Stromal cell of bone marrow (primary cell): Measurements from ENCODE around the gene RNF121.

Source experiments
- DNase-seq: peaks from one replicate; pipeline ENCODE4 v3.0.0-alpha.2; 2012; ENCODE audit warnings: low read depth

The RNF121 gene

DNA sequence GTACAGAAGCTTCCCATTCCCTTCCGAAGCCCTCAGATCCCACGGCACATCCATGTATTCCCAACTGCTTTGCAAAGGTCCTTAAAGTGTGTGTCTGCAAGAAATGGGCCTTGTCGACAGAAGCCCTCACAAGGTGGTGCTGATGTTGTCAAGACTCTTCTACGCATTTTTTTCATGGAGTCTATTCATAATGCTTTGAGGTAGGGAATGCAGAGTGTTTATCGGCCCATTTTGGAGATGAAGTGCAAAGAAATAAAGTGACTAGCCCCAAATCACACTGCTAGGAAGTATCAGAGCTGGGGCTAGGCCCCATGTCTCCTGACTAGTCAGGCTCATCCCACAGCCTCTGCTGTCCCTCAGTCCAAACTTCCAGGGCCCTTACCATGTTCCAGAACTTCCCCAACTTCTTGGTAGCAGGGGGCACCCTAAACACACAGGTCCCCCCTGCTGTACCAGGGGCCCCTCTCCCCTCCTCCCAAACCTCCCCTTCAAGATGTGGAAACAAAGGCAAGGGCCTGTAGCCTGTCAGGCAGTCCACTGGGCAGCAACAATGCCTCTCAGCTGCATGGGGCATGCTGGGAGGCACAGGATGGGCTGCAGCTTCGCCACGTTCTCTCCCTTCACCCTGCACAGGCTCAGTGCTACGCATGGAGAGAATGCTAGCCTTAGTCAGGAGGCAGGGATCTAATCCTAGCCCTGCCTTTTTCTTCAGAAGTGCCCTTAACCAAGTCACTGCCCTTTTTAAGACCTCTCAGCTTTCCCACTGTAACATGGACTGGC is 77.7 kb downstream of the RNF121 start:
- no peak for DNase-seq

DNA sequence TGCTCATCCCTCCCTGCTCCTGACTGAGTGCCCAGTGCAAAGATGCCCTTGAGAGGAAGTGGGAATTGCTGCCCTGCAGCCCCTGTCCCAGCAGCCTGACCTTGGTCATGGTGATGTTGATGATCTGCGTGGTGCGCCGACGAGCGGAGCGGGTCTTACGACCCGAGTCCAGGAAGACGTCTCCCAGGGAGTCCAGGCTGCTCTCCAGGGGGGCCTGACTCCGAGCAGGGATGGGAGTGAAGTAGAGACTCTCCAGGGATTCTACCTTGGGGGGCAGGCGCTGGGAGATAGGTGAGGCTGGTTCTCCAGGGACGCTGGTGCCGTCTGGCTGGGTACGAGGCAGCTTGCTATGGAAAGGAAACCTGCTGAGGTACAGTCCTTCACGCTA is 78.2 kb downstream of the RNF121 start:
- no peak for DNase-seq

DNA sequence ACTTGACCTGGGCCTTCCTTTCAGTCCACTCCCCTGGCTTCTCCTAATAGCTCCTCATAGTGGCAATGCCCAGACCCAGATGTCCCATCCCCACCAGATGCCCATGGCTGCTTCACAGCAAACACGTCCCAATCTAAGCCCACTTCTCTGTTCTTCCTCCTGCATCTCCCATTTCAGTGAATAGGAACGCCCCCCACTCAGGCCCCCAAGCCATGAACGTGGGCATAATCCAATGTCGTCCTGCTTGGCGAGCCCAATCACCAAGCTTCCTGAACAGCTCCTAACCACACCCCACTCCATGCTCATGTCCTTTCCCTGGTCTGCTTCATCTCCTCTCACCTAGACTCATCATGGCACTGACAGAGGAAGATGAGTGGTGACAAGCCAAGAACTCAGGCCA is 78.7 kb downstream of the RNF121 start:
- no peak for DNase-seq

DNA sequence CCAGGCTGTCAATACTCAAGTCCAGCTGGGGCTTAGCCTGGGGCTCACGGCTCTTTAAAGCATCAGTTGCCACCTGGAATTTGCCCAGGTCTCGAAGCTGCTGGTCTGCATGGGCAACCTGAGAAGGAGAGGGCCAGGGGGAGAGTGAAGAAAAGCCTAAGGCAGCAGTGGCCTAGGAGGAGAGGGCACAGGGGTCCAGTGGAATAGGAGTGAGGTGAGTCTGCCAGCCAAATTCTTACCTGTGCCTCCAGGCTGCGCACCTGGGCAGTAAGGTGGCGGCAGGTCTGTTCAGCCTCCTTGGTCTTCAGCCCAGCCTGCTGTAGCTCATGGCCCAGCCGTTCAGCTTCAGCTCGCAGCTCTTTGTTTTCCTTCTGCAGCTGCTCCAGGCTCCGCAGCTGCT is 79.9 kb downstream of the RNF121 start:
- no peak for DNase-seq

DNA sequence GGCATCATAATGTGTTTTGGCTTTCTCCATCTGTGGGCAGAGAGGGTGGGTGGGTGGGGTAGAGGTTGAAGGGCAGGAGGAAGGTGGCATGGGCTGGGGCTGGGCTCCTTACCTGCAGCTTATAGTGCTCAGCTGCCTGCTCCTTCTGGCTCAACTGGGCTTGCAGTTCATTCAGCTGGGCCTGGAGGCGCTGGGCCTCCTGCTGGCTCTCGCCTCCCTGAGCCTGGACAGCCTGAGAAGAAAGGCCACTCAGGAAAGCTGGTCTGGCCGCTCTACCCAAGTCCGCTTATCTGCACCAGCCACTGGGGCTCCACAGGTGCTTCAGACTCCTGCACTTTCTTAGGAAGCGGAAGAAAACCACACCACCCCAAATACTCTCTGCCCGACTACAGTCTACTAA is 80.3 kb downstream of the RNF121 start:
- no peak for DNase-seq

DNA sequence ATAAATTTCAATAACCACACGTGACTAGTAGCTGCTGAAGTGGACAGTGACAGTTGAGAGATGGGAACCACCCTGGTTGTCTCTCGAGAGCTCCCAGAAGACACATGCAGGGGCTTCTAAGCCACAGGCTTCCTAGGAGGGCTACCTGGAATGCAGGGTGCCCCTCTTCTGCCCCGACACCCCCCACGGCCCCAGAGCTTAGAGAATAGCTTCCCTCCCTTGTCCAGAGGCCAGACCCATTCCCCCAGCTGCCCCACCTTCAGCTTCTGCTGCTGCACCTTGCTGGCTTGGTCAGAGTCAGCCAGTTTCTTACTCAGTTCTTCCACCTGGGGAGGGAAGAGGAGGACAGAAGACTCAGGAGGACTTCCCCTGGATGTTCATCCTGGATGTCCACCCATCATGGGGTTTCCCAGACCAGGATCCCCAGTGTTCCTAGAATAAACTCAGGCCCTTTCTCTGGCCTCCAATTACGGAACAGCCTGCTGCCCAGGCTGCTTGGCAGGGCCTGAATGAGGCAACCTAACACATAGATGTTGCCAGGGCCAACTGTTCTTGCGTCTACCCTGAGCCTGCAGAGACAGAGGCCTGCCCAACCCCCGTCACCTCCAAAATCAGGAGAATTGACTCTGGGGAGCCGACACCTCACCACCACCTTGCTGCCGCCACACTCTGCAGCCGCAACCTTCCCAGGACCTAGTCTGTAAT is 81.8 kb downstream of the RNF121 start:
- no peak for DNase-seq

DNA sequence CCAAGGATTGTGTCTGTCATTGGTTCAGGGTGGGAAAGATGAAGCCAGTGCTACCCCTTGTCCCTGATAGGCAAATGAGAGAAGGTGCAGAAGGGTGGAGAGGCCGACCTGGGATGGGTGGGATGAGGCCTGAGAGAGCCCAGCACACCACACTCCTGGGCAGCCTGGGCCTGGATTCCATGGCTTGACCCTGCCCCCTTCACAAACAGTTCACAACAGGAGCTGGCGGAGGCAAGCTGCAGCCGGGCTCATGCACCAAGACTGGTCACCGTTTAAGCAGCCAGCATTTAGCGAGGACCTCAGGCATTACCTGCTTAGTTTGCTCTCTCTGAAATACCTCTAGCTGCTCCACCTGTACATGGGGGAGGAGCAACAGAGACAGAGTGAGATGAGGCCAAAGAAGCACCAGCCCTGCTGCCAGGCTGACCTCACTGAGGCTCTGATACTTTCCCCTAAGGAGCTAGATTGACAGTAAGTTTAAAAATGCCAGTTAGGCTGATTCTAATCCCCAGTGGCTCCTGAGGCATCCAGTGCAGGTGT is 83.3 kb downstream of the RNF121 start:
- DNase-seq = no peak

DNA sequence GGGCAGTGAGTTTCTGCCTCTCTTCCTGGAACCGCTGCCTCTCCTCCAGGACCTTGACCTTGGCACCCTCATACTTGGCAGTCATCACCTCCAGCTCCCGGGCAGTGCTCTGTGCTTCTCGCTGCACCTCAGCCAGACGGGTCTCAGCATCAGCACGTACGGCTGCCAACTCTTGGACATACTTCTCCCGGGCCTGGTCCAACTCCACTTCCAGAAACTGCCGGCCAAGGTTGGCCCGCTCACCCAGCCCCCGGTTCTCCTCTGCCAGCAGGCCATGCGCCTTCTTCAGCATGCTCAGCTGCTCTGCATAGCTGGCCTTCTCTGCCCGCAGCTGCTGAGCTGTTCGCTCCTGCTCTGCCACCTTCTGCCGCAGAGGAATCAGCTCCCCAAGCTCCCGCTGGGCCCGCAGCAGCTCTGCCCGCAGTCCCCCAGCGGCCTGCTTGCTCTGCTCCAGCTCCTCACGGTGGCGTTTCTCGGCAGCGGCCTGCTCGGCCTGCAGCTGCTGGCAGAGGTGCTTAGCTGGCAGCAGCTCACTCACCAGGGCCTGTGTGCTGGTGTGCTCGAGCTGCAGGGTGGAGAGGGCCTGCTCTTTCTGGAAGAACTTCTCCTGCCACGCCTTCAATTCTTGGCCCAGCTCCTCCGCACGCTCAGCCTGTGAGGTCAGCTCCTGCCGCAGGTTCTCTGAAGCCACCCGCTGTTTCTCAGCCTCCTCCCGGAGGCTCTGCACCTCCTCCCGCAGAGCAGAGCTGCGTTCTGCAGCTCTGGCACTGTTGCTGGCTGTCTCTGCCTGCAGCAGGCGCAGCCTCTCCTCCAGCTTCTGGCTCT is 84.3 kb downstream of the RNF121 start:
- peak; percentile 50 for DNase-seq

DNA sequence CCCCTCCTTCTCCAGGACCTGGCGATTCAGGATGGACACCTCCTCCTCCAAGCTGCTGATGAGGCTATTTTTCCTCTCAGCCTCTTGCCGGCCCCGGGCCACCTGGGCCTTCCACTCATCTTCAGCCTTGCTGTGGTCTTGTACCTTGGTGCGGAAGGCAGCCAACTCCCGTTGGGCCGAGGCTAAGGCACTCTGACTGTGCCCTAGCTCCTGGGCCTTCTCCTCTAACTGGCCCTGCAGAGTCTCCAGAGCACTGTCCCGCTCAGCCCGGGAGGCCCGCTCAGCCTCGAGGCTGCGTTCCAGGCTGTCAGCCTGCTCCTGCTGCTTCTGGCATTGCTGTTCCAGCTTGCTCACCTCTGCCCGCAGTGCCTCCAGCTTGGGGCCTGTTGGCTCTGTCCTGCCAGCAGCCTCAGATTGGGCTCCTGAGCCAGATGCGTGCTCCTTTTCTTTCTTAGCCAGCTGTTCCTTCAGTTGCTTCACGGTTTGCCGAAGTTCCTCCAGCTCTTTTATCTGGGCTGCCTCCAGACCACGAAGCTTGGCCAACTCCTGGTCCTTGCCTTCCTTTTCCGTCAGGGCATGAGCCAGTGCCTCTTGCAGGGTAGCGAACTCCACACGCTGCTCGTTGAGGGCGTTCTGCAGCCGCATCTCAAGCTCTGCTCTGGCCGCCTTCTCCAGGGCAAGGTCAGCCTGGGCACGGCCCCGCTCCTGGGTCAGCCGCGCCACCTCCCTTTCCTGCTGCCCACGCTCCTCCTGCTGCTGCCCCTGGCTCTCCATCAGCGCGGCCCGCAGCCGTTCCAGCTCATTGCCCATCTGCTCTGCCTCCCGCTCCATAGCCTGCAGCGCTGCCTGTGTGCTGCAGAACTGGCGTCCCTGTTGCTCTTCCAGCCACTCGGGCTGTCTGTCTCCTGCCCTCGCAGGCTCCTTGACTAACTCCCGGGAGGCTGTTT is 85.2 kb downstream of the RNF121 start:
- no peak for DNase-seq

DNA sequence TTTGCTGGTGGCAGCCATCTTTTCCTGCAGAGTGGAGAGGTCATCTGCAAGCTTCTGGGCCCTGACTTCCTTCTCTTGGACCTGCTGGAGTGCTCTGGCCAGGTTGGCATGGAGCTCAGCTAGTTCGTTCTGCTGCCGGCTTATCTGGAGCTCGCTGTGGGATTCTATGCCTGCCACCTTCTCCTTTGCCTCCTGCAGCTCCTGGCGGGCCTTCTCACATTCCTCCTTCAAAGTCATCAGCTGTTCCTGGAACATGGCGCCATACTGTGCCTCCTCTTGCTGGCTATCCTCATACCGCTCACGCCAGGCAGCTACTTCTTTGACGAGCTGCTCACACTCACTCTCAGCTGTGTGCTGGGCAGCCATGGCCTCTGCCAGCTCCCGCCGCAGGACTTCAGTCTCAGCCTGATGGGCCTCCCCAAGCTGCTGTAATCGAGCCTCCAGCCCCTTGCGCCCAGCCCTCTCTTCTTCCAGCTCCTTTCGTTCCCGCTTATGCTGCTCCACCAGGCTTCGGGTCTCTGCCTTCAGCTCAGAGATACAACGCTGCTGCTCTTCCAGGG is 86.0 kb downstream of the RNF121 start:
- DNase-seq = no peak

DNA sequence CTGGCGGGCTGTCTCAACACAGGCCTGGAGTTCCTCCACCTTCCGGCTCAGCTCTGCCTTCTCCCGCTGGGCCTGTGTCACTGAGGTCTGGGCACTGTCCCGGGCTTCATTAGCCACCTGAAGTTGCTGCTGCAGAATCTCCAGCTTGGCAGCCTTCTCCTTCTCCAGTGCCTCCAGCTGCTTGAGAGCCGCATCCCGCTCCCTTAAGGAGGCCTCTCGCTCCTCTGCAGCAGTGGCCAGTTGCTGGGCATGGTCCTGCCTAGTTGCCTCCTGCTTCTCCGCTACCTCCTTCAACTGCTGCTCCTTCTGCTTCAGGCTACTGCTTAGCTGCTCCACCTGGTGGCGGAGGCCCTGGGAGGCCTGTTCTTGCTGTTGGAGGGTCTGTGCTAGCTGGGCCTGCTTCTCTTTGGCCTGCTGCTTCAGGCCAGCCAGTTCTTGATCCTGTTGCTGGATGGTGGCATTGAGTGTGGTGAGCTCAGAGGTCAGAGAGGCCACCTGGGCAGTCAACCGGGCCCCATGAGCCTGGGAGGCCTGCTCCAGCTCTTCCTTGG is 86.7 kb downstream of the RNF121 start:
- DNase-seq = no peak

DNA sequence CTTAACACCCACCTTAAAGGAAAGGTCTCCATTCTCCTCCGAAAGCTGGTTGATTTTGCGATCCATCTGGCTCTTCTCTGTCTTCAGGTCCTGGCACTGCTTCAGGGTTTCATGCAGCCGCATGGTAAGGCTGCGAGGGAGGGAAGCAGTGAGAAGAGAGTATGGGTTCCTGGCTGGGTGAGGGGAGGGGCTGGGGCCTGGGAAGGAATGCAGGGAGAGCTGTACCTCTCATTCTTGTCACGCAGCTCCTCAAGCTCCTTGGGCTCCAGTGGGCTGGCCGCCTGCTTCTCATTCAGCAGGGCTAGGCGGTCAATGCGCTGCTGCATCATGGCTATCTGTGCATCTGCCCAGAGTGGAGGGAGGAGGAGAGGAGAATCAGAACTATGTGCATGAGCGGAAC is 89.3 kb downstream of the RNF121 start:
- DNase-seq = no peak

DNA sequence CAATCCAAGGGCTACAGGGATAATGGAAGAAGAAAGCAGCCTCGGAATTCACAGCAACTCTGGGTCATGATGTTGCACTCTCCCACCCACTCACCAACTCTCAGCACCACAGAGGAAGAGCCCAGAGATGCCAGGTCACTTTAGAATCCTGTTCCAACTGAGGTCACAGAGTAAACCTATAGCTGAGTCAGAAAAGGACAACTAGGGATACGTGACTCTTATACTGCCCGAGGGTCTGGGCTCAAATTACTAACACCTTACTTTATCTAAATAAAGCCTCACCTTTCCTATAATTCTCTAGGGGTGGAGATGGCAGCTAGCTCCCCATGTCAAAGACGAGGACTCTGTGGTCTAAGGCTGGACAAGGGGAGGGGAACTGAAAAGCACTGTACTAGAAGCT is 94.5 kb downstream of the RNF121 start:
- DNase-seq = no peak

DNA sequence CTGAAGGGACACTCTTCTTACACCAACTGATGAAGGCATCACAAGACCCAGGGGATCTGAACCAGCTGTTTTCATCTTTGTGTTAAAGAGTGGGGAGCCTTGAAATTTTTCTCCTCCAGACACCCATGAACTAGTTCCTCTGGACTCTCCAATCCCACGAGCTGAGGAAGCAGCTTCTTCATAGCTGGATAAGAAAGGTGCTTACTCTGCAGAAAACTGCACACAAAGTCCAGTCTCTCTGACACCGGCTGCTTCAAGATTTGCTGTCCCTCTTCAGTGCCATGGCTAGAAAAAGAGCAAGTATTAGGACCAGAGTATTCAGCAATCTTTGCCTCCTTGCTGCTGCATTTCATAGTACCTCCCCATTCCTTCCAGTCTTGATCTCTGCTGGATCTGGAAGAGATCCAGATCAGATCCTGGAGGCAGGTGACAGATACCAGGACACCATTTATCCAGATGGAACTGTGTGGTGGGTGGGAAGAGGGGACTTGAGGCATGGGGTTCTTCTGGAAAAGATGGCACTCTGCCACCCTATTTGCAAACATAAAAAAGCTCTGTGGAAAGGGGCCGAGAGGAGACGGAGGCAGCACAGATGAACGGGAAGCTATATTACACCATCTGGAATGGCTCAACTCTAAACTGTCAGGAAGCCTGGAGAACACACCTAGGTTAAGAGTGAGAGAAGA is 95.4 kb downstream of the RNF121 start:
- DNase-seq = no peak

DNA sequence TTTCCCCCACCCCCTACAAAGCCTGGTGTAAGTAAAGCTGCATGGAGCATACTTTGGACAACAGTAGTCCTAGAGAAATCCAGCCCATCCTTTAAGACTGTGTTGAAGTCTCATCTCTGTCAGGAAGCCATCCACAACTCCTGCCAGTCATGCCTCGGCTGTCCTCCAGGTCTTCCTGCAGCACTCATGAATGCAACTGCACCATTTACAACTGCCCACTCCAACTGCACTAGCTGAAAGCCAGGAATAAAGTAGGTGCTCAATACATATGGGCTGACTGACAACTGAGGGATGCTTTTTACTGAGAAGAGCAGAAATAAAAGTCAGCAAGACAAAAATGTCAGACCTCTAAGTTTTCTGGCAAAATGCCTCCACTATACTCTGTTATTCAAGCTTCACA is 97.2 kb downstream of the RNF121 start:
- no peak for DNase-seq

DNA sequence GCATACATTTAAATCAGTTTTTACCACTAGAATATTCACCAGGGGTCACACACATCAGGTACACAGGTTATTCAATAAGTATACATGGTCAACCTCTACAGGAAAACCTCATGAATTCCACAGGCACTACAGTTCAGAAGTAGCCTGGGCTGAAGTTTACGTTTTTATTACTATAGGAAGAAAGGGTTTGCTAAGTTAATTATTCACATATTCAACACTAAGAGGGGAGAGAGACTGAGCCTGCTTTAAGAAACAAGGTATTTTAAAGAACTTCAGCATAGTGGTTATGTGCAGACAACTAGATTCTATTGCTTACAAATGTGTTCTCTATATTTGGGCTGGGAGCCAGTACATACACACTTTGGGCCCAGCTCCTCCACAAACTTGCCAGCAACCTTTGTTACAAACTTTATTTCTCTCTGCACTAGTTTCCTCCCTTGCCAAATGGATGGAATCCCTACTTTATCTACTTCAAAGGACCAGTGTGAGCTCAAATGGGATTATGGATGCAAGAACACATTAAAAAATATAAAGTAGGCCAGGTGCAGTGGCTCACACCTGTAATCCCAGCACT is 101.7 kb downstream of the RNF121 start:
- DNase-seq = no peak

DNA sequence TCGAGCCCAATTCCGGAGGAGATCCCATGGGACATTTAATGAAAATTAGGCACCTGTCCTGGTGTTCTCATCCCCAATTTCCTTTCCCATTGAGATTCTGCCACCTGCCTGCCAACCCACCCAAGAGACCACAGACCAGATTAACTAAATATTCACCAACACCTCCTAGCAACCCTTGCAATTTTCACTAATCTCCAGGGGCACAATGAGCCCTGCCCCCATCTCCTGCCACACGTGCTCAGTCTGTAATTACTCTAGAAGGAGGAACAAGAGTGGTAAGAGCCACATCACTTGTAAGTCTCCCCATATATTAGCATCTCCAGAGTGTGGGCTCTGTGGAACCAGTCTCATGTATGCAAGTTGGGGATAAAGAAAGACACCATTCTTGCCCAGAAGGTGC is 107.8 kb downstream of the RNF121 start:
- no peak for DNase-seq

DNA sequence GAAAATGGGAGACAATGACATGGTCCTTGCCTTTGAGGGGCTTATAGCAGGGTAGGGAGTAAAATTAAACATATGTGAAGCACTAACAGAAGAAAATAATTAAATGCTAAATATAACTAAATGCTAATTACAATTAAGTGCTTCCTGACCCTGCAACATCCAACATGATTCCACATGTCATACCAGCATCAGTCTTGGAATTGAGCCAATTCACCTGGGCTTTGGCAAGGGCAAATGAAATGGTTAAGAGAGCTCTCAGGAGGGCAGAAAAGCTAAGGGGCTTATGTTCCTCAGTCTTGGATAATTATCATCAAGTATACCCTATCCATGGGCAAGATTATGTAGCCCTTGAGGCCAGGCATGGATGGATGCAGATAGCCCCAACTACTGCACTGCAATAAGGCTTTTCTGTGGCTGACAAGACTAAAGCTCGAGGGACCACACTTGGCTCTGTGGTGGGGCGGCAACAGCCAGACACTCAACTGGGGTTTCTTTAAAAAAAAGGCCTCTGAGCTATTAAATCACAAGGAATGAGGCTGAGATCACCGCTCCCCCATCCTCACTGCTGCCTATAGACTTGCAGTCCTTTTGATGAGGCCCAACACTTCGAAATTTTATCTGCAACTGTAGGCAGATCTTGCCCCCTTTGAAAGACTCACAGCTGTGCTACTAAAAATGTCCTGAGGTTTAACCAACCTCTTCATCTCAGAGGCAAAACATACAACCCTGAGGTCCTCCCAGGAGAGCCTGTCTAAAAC is 108.9 kb downstream of the RNF121 start:
- DNase-seq = no peak

DNA sequence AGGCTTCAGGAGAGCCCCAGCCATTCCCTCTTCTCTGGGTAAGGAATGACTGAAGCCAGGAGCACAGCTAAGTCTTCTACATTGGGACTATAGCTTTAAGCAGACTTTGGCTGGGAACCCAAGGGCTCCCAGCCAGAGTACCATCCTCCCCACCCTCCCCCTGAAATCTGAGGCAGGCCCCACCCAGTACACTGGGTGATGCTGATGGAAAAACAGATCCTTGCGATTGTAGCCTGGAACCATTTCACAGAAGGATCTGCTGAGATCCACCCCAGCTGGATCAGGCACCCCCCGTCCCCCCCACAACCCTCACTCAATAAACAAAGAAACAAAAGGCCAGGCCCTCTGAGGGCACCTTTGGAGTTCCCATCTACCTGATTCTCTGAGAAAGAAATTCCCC is 109.6 kb downstream of the RNF121 start:
- DNase-seq = peak; percentile 83
